Astrocyte (in vitro differentiated cells and primary cell): ENCODE data around the gene PDSS2.

ENCODE experiments used
- CTCF ChIP-seq: IDR thresholded peaks from 2 replicates; pipeline ENCODE4 v1.5.1; 2011; ENCODE audit warnings: low read depth, mild to moderate bottlenecking, inconsistent platforms, low read length, moderate library complexity; ENCODE audit not compliant: insufficient read depth
- EZH2 ChIP-seq: IDR thresholded peaks from 2 replicates; pipeline ENCODE4 v1.6.1; 2012; ENCODE audit warnings: mild to moderate bottlenecking, low read length, inconsistent platforms; ENCODE audit not compliant: insufficient read depth

GRCh38 chr6:107154131-107154800, 305.1 kb downstream of the PDSS2 start:
- no peak for TF ChIP-seq CTCF
- no peak for TF ChIP-seq EZH2
